HCT116 (cell line): ENCODE results near the gene ANAPC2.

Experiments
- ATF3 ChIP-seq: IDR thresholded peaks from 2 replicates; pipeline ENCODE4 v1.6.1; 2012
- EZH2 ChIP-seq: fragments of 200-600 bp; sonication (generic); IDR thresholded peaks from 2 replicates; pipeline ENCODE4 v1.6.1; 2017; ENCODE audit warnings: antibody characterized with exemption, mixed run types
- EZH2phosphoT487 ChIP-seq: fragments of 200-600 bp; IDR thresholded peaks from 2 replicates; pipeline ENCODE4 v1.6.1; 2018; ENCODE audit warnings: antibody characterized with exemption, borderline replicate concordance
- POLR2A ChIP-seq: IDR thresholded peaks from 2 replicates; pipeline ENCODE4 v1.7.0; 2011; ENCODE audit warnings: borderline replicate concordance; ENCODE audit not compliant: insufficient read depth, insufficient read length; ENCODE audit errors: extremely low read depth
- POLR2AphosphoS5 ChIP-seq: IDR thresholded peaks from 2 replicates; pipeline ENCODE4 v1.6.1; 2011; ENCODE audit warnings: mild to moderate bottlenecking, low read depth, low read length, moderate library complexity
- RAD21 ChIP-seq: IDR thresholded peaks from 2 replicates; pipeline ENCODE4 v1.6.1; 2012; ENCODE audit warnings: low read depth, mild to moderate bottlenecking
- TF ChIP-seq, protein P1 (sequence below), 3 experiments: fragments of 200-600 bp in 1 of 3; sonication (generic) in 1 of 3; IDR thresholded peaks in 2 of 3; conservative IDR thresholded peaks in 1 of 3; 2 replicates each; pipeline ENCODE4 v1.5.1; 2012 to 2017; ENCODE audit warnings: low read depth in 2 of 3, low read length in 2 of 3, antibody characterized with exemption in 1 of 3, borderline replicate concordance in 1 of 3, control low read depth in 1 of 3, mild to moderate bottlenecking in 1 of 3, mixed read lengths in 1 of 3, mixed run types in 1 of 3, moderate library complexity in 1 of 3; ENCODE audit not compliant: insufficient read depth in 1 of 3
- TF ChIP-seq, protein P2 (sequence below): IDR thresholded peaks from 2 replicates; pipeline ENCODE4 v1.6.1; 2012; ENCODE audit warnings: low read depth

DNA sequence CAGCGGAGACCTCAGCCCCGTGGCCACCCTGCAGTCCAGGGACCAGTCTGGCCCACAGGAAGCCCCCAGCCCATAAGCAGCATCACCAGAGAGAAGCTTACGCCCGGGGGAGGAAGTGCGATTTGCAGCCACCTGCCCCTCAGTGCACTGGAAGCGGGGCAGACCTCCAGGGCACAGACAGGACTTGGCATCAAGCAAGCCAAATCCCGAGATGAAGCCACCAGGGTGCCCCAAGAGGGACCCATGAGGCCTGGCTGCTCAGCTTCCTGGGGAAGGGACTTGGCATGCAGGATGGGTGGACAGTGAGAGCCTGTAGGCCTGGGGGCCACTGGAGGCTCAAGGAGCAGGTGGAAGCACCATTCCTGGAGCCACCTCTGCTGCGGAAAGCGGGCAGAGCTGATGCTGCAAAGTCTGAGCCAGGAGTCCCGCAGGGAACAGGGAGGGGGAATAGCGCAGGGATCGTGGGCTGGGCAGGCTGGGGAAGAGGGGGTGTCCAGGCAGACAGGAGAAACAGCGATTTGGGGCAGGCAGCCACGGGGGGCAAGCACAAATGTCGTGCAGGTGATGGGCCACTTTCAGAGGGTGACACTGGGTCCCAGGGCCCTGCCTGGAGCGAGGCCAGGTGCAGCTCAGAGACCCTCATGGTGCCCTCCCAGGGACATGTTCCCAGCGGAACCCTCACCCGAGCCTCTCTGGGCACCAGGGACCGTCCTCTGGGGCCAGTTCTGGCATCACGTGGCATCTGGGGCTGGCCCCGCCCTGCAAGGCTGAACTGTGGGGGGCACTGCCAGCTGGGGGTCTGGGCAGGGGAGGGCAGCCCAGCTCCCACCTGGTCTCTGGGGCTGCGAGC lies 21.8 kb downstream of the ANAPC2 start:
- TF ChIP-seq, protein P1, sequence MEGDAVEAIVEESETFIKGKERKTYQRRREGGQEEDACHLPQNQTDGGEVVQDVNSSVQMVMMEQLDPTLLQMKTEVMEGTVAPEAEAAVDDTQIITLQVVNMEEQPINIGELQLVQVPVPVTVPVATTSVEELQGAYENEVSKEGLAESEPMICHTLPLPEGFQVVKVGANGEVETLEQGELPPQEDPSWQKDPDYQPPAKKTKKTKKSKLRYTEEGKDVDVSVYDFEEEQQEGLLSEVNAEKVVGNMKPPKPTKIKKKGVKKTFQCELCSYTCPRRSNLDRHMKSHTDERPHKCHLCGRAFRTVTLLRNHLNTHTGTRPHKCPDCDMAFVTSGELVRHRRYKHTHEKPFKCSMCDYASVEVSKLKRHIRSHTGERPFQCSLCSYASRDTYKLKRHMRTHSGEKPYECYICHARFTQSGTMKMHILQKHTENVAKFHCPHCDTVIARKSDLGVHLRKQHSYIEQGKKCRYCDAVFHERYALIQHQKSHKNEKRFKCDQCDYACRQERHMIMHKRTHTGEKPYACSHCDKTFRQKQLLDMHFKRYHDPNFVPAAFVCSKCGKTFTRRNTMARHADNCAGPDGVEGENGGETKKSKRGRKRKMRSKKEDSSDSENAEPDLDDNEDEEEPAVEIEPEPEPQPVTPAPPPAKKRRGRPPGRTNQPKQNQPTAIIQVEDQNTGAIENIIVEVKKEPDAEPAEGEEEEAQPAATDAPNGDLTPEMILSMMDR (IDR thresholded peaks at IDR 0.05 in 2 of 3, conservative IDR thresholded peaks at IDR 0.05 in 1 of 3; ENCODE audit: borderline replicate concordance in 1 of 3, insufficient read depth in 1 of 3, low read depth in 2 of 3, low read length in 2 of 3), result no peak
- no peak for TF ChIP-seq RAD21
- no peak for TF ChIP-seq EZH2phosphoT487
- no peak for TF ChIP-seq POLR2AphosphoS5
- TF ChIP-seq, protein P2, sequence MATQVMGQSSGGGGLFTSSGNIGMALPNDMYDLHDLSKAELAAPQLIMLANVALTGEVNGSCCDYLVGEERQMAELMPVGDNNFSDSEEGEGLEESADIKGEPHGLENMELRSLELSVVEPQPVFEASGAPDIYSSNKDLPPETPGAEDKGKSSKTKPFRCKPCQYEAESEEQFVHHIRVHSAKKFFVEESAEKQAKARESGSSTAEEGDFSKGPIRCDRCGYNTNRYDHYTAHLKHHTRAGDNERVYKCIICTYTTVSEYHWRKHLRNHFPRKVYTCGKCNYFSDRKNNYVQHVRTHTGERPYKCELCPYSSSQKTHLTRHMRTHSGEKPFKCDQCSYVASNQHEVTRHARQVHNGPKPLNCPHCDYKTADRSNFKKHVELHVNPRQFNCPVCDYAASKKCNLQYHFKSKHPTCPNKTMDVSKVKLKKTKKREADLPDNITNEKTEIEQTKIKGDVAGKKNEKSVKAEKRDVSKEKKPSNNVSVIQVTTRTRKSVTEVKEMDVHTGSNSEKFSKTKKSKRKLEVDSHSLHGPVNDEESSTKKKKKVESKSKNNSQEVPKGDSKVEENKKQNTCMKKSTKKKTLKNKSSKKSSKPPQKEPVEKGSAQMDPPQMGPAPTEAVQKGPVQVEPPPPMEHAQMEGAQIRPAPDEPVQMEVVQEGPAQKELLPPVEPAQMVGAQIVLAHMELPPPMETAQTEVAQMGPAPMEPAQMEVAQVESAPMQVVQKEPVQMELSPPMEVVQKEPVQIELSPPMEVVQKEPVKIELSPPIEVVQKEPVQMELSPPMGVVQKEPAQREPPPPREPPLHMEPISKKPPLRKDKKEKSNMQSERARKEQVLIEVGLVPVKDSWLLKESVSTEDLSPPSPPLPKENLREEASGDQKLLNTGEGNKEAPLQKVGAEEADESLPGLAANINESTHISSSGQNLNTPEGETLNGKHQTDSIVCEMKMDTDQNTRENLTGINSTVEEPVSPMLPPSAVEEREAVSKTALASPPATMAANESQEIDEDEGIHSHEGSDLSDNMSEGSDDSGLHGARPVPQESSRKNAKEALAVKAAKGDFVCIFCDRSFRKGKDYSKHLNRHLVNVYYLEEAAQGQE, result no peak
- TF ChIP-seq ATF3, result no peak
- TF ChIP-seq EZH2, result no peak
- TF ChIP-seq POLR2A, result no peak
